CD4-positive, alpha-beta T cell treated with Interleukin-4 for 4 hours (primary cell): Measurements from ENCODE around the gene SPATA13.
A peak's percentile ranks its signal among the peaks of the same experiment; 100 is the strongest.
"Not testable (repeated sequence)": the region's sequence is repeated elsewhere in the genome, so short reads cannot be mapped to it uniquely, and the experiment has no call there.

Experiments used
- DNase-seq: peaks from one replicate; pipeline ENCODE4 v3.0.0-alpha.2; 2020

The SPATA13 gene

DNA sequence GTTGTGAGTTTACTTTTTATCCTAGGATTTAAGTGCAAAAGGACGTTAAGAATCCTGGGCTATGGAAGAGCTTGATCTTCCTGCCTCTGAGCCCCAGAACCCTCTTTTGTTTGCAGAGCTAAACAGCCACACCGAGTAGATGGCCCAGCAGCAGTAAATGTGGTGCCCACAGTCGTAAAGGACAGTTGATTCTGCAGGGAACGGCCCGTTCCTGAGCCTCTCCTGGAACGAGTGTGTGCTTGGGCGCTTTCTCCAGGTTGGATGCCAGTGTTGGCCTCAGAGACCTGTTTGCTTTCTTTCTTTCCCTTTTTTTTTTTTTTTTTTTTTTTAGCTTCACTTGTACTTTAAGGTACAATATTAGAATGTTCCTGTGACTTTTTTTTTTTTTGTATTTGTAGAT, 41.7 kb downstream of the SPATA13 start:
- no peak for DNase-seq

DNA sequence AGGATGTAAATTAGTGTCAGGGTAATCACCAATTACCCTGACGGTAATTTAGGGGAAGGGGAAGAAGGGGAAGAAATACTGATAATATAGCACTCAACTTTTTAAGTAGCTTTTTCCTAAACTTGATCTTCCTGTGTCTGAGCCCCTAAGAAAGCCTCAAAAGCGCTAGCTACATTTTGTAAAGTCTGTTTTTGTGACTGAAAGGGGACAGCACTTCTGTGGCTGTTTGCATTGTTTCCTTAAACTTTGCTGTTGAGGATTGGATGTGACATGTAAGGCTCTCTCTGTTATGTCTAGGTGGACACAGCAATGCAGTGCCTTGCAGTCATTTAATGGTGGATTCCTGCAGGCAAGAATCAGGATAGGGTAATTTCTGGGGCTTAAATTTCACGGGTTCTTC, 42.8 kb downstream of the SPATA13 start:
- no peak for DNase-seq

DNA sequence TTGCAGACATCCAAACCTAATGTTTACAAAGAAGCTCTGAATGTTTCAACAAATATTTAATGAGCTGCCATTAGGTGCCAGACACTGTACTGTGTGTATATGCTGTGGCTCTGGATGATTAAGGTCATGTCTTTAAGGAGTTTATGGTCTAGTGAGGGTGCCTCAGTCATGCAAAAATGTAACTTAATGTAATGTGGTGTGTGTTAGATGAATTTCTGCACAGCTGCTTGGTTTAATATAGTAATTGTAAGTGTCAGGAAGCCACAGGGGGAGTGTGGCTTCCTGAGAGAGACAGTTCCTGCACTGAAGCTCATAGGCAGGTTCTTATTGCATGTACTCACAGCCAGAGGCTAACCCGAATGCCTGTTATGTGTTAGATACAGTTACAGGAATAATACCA, 43.3 kb downstream of the SPATA13 start:
- DNase-seq, result peak; percentile 31

DNA sequence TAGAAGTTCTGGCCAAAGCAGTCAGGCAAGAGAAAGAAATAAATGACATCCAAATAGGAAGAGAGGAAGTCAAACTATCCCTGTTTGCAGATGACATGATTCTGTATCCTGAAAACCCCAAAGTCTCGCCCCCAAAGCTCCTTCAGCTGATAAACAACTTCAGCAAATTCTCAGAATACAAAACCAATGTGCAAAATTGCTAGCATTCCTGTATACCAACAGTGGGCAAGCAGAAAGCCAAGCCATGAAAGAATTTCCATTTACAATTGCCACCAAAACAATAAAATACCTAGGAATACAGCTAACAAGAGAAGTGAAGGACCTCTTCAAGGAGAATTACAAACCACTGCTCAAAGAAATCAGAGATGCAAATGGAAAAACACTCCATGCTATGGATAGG, 44.6 kb downstream of the SPATA13 start:
- DNase-seq, result not testable (repeated sequence)

DNA sequence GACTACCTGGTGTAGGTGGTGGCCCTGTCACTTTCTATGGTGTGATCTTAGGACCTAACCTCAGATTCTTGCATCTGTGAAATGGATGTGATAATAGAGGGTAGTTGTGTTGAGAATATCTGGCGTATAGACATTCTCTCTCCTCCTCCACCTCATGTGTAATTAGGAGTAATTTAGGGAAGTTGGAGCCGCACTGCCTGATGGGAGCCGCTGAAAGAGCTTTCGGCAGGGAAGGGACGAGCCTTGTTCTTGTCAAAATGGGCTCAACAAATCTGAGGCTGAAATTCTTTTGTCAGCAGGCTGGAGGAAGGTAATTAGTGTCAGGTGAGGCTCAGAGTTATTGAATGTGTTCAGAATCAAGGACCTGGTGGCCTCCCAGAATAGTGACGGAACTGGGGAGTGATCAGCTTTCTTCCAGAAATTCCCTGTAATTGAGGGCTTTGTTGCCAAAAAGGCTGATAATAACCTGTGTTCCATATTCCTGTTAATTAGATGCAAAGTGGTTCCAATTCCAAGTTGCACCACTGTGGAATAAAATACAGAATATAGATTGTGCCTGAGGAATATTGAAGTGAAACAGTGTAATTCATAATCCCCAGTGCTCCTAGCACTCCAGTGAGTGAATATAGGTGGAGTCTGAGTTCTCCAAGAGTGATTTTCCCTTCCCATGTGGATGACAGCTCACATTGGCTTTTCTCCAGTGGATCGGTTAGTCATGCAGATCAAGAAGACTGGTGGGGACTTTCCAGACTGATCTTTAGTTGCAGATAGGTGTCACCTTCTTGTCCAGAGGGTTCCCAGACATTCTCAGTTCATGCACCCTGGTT, 47.5 kb downstream of the SPATA13 start:
- DNase-seq, result no peak

DNA sequence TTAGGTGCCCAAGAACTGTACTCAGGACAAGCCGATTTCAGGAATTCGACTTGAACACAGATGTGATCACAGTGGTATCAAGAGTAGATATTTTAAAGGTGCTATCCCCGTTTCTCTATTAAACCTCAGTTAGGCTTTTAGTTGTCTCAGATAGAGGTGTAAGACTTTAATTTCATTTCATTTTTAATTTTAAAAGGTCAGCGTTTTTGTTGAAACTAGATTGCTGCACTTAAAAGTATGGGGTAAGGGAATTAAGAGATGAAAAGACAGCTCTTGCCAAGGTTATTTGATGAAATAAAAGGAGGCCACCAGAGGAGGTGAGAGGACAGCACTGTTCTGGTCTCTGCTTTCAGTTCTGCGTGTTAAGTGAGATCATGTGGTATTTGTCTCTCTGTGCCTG, 48.6 kb downstream of the SPATA13 start:
- DNase-seq, result no peak

DNA sequence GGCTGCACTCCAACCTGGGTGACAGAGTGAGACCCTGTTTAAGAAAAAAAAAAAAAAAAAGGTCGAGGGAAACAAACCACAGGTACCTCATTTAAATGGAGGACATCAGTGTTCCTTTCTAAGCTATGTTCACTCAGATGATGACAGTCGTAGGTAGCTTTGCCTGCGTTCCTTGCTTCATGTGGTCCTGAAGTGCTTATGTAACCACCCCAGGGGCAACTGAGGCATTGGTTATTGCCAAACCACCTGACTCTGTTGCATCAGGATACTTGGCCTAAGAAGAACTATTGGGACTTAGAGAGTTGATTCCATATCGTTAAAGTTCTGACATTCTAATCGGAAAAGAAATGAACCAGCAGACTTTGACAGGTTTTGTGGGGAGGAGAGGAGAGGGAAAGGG, 51.7 kb downstream of the SPATA13 start:
- DNase-seq, result no peak

DNA sequence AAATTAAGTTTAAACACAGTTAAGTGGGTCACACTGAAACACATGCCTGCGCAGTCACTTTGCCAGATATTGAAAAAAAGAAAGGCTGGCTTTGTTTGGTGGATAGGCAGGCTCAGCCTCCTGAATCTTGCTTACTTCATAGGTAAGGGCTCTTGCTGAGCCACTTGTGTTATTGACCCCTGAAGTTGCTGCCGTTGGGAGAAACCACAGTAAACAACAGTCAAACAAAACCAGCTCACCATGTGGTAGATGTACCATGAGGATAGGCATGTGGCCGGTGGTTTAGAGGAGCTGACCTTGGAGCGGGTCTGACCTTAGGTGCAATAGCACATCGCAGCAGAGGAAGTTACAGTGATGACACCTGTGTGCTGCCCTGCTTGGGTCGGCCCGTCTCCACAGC, 52.2 kb downstream of the SPATA13 start:
- no peak for DNase-seq

DNA sequence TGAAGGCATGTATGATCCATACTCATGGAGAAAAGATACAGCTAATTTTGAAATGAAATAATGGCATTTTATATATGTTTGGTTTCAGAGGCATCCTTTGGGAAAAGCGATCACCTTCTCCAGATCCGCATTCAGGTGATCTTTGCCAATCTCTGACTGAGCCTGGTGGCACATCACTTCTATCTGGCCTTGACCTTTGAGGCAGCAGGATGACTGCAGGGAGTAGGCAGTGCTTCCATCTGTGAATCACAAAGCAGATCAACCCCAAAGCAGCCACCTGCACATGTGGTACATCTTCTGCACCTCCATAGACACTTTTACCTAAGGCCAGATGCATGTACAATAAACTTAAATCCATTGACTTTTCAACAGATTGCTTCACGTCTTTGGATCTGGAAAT, 53.4 kb downstream of the SPATA13 start:
- DNase-seq, result no peak

DNA sequence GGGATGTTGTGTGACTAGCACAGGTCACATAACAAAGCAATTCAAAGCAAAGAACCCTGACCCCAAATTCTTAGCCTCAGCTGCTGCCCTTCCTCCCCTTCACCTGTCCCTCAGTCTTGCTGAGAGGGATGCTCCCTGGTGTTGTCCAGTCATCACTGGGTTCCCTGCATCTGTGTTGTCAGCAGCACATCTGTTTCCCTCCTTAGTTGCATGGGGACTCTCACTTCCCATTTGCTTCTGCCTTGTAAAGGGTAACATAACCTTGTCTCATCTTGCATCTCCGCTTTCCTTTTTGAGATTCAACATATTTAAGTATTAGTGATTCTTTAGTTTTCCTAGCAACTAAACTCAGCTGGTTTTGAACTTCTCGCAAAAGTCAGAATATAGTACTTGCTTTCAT, 54.0 kb downstream of the SPATA13 start:
- DNase-seq, result no peak

DNA sequence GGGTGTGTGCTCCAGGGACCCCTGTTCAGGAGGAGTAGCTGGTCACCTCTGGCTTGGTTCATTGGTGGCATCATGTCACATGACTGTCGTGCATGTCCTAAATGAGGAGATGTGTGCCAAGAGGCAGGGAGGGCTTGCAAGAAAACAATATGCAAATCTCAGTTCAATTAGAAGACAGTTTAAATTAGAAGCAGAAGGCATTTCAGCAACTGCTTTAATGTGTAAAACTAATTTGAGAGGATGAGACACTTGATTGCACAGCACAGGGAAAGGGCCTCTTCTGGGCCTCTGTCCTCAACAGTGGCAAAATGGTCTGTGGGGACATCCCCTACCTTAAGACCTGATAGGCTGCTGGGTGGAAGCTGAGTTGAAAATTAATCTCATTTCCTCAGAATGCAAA, 54.6 kb downstream of the SPATA13 start:
- no peak for DNase-seq

DNA sequence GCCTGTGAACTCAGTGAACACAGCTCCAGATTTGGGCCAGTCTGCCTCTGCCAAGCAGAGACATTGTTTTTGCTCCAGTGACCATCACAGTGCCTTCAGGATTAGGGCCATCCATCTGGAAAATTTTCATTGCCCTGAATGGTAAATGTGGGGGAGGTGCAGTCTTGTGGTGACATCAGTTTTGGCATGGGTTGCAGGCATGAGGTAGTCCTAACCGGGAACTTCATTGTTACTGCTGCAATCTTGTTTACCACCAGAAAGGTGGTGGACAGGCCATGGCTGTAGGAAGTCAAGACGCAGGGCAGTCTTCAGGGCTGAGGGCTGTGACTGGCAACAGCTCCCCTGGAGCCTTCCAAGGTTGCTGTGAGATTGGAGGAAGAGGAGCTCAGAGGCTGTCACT, 55.2 kb downstream of the SPATA13 start:
- no peak for DNase-seq

DNA sequence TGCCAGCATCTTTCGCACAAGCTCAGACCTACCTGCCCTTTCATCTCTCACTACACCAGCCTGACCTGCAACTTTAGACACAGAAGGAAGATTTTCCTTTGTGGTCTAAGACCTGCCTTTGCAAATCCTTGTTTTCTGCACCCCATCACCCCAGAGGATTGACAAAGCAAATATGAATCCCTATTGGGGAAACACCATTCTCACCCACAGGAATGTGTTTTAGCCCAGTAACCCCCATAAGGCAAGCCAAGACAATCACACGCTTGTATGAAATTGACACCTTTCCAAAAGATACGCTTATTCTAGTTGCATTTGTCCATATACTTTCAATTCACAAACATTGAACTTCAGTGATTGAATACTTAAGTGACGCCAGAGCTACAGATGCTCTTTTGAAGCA, 55.7 kb downstream of the SPATA13 start:
- no peak for DNase-seq

DNA sequence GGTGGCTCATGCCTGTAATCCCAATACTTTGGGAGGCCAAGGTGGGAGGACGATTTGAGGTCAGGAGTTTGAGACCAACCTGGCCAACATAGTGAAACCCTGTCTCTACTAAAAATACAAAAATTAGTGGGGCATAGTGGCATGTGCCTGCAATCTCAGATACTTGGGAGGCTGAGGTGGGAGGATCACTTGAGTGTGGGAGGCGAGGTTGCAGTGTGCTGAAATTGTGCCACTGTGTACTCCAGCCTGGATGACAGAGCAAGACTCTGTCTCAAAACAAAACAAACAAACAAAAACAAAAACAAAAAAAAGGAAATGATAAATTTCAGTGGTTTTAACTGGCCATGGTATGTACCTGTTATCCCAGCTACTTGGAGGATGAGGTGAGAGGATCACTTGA, 56.3 kb downstream of the SPATA13 start:
- not testable (repeated sequence) for DNase-seq

DNA sequence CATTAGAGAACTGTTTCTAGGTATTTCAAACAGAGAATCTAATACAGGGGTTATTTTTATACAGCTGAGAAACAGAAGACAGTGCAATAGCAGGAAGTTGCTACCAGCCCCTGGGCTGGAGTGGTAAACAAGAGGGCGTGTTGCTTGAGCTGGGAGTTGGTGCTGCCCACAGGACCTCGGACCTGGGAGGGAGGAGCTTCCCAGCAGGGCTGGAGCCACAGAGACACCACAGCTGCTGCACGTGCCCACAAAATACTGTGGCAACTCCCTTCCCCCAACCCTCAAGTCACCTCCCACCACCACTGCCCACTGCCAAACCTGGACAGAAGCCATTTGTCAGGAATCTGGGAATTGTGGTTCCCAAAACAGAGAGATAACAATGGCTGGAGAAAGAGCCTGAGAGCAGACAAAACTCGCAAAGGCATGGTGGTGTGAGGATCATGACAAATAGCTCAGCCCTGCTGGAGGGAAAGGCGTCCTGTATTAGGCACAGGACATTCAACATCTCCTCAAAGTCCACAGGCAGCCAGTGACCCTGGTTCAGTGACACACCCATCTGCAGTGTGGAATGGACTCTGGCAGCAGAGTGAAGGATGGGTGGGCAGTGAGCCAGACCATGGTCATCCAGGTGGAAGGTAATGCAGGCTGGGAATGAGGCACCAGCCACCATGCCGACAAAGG, 57.2 kb downstream of the SPATA13 start:
- DNase-seq, result no peak

DNA sequence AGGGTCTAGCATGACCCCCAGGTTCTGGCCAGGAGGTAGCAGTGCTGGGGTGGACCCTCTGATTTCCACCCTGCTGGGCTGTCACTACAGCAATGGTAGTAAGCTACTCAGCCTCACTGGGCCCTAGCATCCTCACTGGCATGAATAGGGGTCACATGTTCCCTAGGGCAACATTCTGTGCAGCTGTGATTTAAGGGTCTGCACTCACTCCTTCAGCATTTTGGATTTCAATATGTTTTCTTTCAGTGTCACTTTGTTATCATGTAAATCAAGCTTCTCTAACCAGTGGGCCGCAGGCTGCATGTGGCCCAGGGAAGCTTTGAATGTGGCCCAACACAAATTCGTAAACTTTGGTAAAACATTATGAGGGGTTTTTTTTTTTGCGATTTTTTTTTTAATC, 57.8 kb downstream of the SPATA13 start:
- DNase-seq, result no peak

DNA sequence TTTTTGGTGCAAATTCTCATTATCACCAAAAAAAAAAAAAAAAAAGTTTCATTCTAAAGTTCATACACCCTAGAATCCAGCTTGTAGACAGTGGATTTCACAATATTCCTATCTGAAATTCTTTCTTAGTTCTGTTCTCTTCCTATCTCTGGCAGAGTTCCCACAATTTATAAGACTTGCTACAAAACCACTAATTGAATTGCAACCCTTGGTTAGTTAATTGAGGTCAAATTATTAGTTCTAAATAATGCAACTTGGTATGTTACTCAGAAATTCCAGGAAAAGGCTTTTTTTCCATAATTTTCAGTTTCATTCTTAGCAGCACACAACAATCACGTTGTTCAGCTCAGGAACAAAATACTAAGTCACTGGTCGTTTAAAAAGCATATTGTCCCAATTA, 58.5 kb downstream of the SPATA13 start:
- DNase-seq, result no peak

DNA sequence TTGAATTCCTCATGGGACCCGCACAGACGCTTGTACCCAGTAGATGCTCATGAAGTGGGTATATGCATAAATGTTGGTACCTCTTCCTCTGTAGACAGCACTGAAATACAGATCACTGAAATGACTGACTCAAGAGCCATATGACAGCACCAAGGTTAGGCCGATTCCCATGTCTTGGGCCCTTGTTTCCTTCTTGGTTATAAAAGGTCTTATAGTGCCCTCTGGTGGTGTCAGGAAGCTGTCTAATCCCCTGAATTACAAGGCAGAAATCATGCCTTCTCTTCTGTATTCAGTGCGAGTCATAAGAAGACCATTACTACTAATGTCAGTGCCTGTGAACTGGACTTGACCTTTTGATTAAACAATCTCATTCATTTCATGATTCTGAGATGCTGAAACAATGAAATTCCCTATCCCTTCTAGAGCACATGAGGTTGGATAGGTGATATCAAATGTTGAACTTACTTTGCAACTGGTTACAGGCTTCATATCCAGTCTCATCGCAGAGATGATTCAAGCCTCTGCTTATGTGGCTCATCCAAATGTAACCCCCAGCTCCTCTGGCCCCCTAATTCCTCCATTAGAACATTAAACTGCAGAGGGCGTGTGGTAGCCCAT, 59.7 kb downstream of the SPATA13 start:
- DNase-seq, result peak; percentile 76

DNA sequence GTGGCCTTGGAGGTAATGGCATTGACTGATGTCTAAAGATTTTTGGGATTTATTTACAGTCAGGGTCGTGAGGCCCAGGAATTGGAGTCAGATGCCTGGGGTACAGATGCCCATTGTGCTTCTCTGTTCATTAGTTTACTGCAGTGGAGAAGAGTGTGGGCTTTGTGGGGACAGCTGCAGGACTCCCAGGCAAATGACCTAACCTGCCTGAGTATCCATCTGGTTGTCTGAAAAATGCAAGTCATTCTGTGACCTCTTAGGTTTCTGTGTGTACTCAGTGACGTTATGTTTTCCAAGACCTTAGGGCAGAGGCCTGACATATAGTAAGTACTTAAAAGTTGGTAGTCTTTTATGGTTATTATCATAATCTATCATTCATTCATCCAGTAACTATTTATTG, 60.5 kb downstream of the SPATA13 start:
- DNase-seq, result no peak

DNA sequence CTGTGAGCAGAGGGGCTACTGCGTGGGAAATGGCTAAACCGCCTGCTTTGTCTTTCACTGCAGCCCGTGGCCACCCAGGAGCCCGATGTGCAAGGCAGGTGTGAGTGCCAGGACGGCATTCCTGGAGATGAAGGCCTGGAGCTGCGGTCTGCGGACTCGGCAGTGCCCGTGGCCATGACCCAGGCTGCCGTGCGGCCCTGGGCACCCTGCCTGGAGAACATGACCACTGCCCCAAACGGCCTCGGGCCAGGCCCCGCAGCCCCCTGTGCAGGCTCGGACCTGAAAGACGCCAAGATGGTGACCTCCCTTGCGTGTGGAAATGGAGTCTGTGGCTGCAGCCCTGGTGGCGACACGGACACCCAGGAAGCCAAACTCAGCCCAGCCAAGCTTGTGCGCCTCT, 62.2 kb downstream of the SPATA13 start:
- no peak for DNase-seq

DNA sequence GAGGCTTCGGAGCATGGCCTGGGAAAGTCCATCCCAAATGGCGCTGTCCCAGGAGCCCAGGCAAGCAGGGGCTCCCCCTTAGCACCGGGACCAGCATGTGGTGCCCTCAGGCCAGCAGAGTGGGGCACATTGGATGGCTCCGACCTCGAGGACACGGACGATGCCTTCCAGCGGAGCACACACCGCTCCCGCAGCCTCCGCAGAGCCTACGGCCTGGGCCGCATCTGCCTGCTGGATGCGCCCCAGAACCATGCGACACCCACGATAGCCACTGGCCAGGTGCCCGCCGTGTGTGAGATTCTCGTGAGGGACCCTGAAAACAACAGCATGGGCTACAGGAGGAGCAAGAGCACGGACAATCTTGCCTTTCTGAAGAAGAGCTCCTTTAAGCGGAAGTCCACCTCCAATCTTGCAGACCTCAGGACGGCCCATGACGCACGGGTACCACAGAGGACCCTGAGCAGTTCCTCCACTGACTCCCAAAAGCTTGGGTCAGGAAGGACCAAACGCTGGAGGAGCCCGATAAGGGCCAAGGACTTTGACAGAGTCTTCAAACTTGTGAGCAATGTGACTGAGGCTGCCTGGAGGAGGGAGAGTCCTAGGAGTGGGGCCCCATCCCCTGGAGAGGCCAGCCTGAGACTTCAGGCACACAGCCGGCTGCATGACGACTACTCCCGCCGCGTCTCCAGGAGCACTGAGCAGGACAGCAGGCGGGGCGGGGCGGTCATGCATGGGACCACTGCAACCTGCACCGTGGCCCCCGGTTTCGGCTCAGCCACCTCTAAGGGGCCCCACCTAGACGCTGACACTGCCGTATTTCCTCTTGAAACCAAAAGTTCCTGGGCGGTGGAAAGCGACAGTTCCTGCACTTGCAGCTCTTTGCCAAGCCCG, 63.1 kb downstream of the SPATA13 start:
- DNase-seq, result no peak

DNA sequence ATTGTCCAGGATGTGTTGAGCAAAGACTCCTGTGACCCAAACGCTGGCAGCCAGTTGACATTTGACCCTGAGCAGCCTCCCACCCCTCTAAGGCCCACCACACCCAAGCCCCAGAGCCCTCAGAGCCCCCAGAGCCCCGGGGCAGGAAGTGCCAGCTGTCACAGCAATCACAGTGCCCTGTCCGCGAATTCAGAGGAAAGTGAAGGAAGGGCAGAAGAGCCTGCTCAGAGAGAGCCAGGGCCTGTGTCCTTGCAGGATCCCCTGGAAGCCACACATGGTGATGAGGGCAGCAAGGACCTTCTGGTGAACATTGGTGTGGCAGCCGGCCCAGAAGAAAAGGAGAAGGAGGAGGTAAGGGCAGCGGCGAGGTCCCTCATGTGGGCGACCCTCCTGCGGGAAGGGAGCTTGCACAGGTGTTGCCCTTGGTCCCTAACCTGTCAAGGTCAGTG, 63.7 kb downstream of the SPATA13 start:
- DNase-seq, result no peak

DNA sequence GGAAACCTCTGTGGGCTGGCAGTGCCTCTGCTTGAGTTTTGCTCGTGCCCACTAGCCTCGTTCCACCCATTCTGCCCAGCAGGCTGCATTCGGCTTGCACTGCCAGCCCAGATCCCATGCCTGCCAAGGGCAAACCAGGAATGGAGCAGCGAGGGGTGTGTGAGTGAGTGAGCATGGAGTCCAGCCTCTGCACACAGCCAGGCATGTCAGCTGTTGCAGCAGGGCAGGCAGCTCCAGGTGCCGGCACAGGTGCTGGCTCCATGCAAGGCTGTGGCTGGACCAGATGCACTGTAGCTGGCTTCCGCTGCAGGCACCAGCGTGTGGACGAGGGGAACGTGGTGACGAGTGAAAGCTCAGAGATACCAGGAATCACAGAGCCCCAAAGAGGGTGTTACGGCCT, 64.5 kb downstream of the SPATA13 start:
- no peak for DNase-seq
